Measurements from ENCODE around the gene TXNDC12.

- no peak for TF ChIP-seq POLR2A (IDR thresholded peaks at IDR 0.05; ENCODE audit: low read length)
- TF ChIP-seq EP300 (IDR thresholded peaks at IDR 0.05), result no peak
- TF ChIP-seq CTCF (IDR thresholded peaks at IDR 0.05), result no peak
- no peak for TF ChIP-seq KDM1A (IDR thresholded peaks at IDR 0.05; ENCODE audit: low read depth)
- no peak for TF ChIP-seq SMC3 (IDR thresholded peaks at IDR 0.05)
- no peak for TF ChIP-seq JUN (IDR thresholded peaks at IDR 0.05)
- TF ChIP-seq ZC3H11A (IDR thresholded peaks at IDR 0.05), result no peak
- no peak for TF ChIP-seq ELK1 (IDR thresholded peaks at IDR 0.05; ENCODE audit: low read depth, low read length)
- TF ChIP-seq CEBPB (IDR thresholded peaks at IDR 0.05), result no peak
- TF ChIP-seq USF2 (IDR thresholded peaks at IDR 0.05), result no peak
- TF ChIP-seq ZFP36 (IDR thresholded peaks at IDR 0.05; ENCODE audit: borderline replicate concordance, partially characterized antibody), result no peak
- TF ChIP-seq ESRRA (IDR thresholded peaks at IDR 0.05; ENCODE audit: borderline replicate concordance, low read length), result no peak
Measured at GRCh38 chr1:52057255-52057654, 2.3 kb upstream of the TXNDC12 start.
